Inferior parietal cortex (tissue), 1 donor: Measurements from ENCODE around the gene CSF3.

Source experiments
- DNase-seq: peaks from one replicate; pipeline ENCODE4 v3.0.0-alpha.2; 2016; ENCODE audit errors: extremely low spot score

The CSF3 gene, protein sequence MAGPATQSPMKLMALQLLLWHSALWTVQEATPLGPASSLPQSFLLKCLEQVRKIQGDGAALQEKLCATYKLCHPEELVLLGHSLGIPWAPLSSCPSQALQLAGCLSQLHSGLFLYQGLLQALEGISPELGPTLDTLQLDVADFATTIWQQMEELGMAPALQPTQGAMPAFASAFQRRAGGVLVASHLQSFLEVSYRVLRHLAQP

GRCh38 chr17:40015005-40015997 lies at the start of gene CSF3:
TSS of gene CSF3 (plus strand) at chr17:40015440. CDS start at chr17:40015475, 35 bp downstream.
- no peak for DNase-seq

DNA sequence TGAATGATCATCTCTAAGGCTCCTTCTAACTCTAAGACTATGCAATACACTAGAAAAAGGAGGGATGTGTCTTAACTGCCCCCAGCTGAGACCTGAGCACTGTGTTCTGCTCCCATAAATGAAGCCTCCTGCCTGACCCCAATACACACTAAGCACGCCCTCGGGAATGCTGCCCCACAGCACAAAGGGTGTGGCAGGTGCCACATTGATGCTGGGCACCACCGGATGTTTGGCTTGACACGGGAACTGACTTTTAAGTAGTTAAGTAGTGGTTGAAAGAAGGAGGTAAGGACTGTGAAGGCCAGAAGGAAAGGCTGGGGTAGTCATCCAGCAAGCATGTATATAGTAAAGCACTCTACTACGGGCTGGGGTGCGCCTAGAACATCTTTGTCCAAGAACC lies 48.5 kb upstream of the CSF3 start:
- no peak for DNase-seq

- no peak for DNase-seq
Observed at GRCh38 chr17:39968761-39969160, 46.5 kb upstream of the CSF3 start.

DNA sequence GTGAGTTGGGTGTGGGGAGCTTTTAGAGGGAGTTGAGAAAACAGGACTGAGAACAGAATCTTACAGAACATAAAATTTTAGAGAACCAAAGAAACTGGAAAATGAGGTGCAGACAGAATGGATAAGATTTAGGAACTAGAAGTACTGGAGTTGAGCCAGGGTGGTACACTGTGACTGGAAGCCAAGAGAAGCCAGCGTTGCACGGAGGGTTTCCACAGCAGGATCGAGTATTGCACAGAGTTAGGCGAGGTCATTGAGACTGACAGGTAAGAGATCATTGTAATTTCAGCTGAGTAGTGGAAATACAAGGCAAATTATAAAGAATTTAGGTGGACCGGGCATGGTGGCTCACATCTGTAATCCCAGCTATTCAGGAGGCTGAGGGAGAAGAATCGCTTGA lies 45.9 kb upstream of the CSF3 start:
- DNase-seq = no peak

GRCh38 chr17:39970157-39970692 lies 45.0 kb upstream of the CSF3 start:
- no peak for DNase-seq

GRCh38 chr17:39971076-39971603 lies 44.1 kb upstream of the CSF3 start:
- DNase-seq = no peak

- no peak for DNase-seq
Observed at GRCh38 chr17:39972271-39972670, 43.0 kb upstream of the CSF3 start.

DNA sequence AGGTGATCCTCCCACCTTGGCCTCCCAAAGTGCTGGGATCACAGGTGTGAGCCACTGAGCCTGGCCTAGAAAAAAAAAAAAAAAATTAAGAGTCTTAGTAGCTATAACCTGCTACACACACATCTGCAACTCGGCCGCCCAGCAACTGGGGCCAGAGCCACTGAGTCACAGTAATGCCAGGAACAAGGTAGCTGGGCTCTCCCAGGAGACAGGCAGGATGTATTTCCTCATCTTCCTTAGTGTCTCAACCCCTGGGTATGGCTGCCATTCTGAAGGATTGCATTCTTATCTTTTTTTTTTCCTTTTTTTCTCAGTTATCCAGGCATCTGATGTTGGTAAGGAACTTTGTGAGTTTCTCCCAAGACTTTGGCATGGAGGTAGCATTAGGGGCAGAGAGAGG lies 41.7 kb upstream of the CSF3 start:
- DNase-seq = no peak

GRCh38 chr17:39974433-39974832 lies 40.8 kb upstream of the CSF3 start:
- no peak for DNase-seq

- DNase-seq = no peak
Observed at GRCh38 chr17:39975801-39976200, 39.4 kb upstream of the CSF3 start.

DNA sequence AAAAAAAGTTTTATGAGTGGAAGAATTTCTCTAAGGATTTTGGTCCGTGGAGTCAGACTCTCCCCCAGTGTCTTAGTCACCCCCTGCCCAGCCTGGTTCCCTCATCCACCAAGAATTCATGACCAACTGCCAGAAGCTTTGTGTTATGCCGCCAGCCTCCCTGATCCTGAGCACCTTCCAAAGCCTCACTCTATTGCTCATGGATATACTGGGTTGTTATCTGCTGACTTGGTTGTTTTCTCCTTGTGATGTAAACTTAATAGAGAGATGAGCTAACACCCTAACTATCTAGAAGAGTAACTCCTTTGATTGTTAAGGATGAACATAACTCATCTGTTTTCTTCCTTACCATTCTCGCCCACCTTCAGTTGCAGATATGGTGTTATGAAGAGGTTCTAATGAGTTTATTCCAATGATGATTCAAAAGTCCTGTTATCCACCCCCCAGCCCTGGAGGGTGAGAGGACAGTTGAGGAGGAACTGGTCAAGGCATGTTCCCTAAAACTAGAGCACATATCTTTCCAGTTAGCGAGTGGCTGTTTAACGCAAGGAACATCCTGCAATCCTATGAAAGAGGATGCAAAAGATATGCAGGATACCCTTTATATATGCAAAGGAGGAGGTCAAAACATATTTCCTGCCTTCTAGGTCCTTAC lies 36.1 kb upstream of the CSF3 start:
- DNase-seq = no peak

GRCh38 chr17:39979893-39980350 lies 35.3 kb upstream of the CSF3 start:
- DNase-seq = peak; percentile 20

- DNase-seq = peak; percentile 99
Observed at GRCh38 chr17:39980351-39981206, 34.7 kb upstream of the CSF3 start, which contains the start of gene PSMD3. TSS of gene PSMD3 (plus strand) at chr17:39980807. CDS start at chr17:39980971, 164 bp downstream.

DNA sequence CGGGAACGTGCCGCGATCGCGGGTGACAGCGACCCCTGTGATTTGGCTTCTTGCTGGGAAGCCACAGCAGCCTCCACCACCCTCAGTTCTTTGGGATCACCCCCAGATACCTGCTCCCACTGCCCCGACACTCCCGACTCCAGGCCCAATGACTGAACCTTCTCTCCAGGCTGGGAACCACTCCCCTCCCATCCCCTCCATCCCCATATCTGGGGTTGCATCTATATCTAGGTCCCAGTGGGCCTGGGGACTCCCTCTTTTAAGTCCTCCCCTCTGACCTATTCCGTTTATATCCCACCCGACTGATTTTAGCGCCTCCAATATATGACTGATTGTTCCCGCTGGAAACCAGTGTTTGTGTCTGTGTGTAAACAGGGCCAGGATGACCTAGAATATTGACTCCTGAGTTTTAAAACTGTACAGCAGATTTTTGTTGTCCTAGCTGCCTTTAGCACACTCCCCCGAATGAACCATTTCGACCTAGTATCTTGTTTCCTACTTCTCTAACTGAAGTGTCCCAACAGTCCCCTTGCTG lies 34.0 kb upstream of the CSF3 start:
- DNase-seq = no peak

GRCh38 chr17:39981766-39982375 lies 33.4 kb upstream of the CSF3 start:
- no peak for DNase-seq

DNA sequence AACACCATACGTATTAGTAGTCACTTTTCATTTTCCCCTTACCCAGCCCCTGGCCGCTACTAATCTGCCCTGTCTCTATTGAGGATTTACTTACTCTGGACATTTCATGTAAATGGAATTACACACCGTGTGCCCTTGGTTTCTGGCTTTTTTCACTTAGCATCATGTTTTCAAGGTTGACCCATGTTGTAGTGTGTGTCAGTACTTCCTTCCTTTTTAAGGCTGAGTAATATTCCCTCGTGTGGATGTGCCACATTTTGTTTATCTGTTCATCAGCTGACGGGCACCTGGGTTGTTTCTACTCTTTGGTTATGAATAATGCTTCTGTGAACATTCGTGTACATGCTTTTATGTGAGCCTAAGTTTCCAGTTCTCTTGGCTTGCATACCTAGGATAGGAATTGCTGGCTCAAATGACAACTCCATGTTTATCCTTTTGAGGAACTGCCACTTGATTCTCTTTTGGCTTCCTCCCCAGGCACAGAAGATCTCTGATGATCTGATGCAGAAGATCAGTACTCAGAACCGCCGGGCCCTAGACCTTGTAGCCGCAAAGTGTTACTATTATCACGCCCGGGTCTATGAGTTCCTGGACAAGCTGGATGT lies 26.9 kb upstream of the CSF3 start:
- no peak for DNase-seq

DNA sequence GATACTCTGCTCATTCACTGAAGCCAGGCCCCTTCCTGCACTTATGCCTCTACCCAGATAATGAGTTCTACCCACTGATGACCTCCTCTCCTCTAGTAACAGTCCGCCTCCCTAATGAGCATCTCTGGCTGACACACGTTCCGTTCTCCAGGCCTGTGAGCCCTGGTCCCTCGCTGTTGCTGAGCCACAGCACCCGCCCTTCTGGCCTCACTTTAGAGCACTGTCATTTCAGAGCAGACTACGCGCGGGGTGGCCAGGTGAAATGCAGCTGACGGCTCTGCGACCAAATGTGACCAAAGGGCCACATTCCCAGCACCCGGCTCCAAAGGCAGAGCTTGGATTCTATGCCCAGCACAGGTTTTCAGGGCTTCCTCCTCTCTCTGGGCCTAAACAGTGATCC lies 20.8 kb upstream of the CSF3 start:
- DNase-seq = no peak

DNA sequence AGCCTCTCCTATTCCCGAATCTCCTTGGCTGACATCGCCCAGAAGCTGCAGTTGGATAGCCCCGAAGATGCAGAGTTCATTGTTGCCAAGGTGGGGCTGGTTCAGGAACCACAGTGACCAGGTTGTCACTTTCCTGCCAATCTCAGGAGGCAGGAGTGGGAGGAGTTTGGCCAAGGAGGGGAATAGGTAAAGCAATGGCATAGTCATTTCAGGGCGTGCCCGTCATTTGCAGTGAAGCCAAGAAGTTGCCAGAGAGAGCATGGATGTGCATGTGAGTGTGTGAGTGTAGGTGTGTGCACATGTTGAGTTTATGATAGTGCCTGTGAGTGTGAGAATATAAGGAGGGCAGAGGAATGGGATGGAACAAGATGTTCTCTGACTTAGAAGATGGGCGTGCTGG lies 19.8 kb upstream of the CSF3 start:
- DNase-seq = no peak

DNA sequence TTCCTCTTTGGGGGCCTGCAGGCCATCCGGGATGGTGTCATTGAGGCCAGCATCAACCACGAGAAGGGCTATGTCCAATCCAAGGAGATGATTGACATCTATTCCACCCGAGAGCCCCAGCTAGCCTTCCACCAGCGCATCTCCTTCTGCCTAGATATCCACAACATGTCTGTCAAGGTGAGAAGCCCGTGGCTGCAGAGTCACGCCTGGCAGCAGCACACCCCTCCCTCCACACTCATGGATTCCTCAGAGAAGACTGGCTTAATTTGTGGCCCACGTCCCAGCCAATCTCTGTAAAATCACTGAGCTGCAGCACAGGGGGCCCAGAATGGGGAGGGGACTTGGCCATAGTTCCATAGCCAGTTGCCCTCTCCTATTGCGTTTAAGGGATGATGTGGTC lies 19.1 kb upstream of the CSF3 start:
- no peak for DNase-seq

- DNase-seq = no peak
Observed at GRCh38 chr17:39996800-39997199, 18.4 kb upstream of the CSF3 start.
